PC-9 (cell line): ENCODE data around the gene TAOK2. TPM values are rescaled to one million over a fixed set of nuclear protein-coding genes. Genes with fewer than 3 reads are reported as not detected.

Experiments
- BruUV-seq: library from RNA; stranded (reverse); fragments of 400-500 nt; replicated peaks from 2 replicates; lab custom pipeline; 2021; lab: Mats Ljungman, UMichigan
- CTCF ChIA-PET: fragments of 300-600 bp; sonication (Branson Sonifier 250); formaldehyde crosslinking; loops from one replicate; lab custom pipeline; 2022; ENCODE audit warnings: antibody characterized with exemption; lab: Charles Lee
- POLR2A ChIA-PET: fragments of 300-600 bp; sonication (Branson Sonifier 250); formaldehyde crosslinking; loops from one replicate; lab custom pipeline; 2022; ENCODE audit warnings: antibody characterized with exemption; ENCODE audit not compliant: unreplicated experiment; lab: Charles Lee
- DNase-seq, 2 experiments: peaks; one replicate each; pipeline versions ENCODE4 v3.0.0 to v3.0.0-alpha.2; 2015 to 2022; ENCODE audit warnings: mixed read lengths in 1 of 2
- H2AFZ ChIP-seq: fragments of 200-600 bp; sonication (generic); 2 replicates; pipeline ENCODE4 v1.8.1; 2017; ENCODE audit warnings: antibody characterized with exemption
- H3F3A ChIP-seq: fragments of 200-600 bp; sonication (generic); 2 replicates; pipeline ENCODE4 v1.8.1; 2017; ENCODE audit warnings: antibody characterized with exemption, mild to moderate bottlenecking, low read depth; ENCODE audit not compliant: insufficient read depth
- H3K27ac ChIP-seq: fragments of 200-600 bp; sonication (generic); 2 replicates; pipeline ENCODE4 v1.6.1; 2016; ENCODE audit warnings: mixed run types
- H3K27me3 ChIP-seq: fragments of 200-600 bp; sonication (generic); 2 replicates; pipeline ENCODE4 v1.6.1; 2016; ENCODE audit warnings: low read depth, mixed run types; ENCODE audit not compliant: insufficient read depth
- H3K36me3 ChIP-seq: fragments of 200-600 bp; sonication (generic); 2 replicates; pipeline ENCODE4 v1.6.1; 2016; ENCODE audit warnings: low read depth, mixed run types
- H3K4me1 ChIP-seq: fragments of 200-600 bp; sonication (generic); replicated peaks from 2 replicates; pipeline ENCODE4 v1.6.1; 2016; ENCODE audit warnings: mixed run types; ENCODE audit not compliant: insufficient read depth
- H3K4me2 ChIP-seq: fragments of 200-600 bp; sonication (generic); 2 replicates; pipeline ENCODE4 v1.6.1; 2017; ENCODE audit warnings: mixed run types
- H3K4me3 ChIP-seq: fragments of 200-600 bp; sonication (generic); 2 replicates; pipeline ENCODE4 v1.6.1; 2016; ENCODE audit warnings: mixed run types
- H3K79me2 ChIP-seq: fragments of 200-600 bp; sonication (generic); 2 replicates; pipeline ENCODE4 v1.6.1; 2017; ENCODE audit warnings: low read depth, mixed run types
- H3K9me2 ChIP-seq: fragments of 200-600 bp; sonication (generic); 2 replicates; pipeline ENCODE4 v1.8.1; 2017; ENCODE audit warnings: mild to moderate bottlenecking; ENCODE audit not compliant: insufficient read depth
- H3K9me3 ChIP-seq: fragments of 200-600 bp; sonication (generic); 2 replicates; pipeline ENCODE4 v1.8.1; 2016; ENCODE audit warnings: low read depth; ENCODE audit not compliant: insufficient read depth
- H4K20me1 ChIP-seq: fragments of 200-600 bp; sonication (generic); 2 replicates; pipeline ENCODE4 v1.8.1; 2017; ENCODE audit not compliant: insufficient read depth
- EZH2 ChIP-seq: fragments of 200-600 bp; sonication (generic); IDR thresholded peaks from 2 replicates; pipeline ENCODE4 v1.8.0; 2017; ENCODE audit warnings: antibody characterized with exemption, low read depth
- intact Hi-C: fragments of 100-400 bp; cut with micrococcal nuclease; formaldehyde crosslinking; loops from one replicate; pipeline ENCODE4 v1.10.0; 2022; ENCODE audit not compliant: unreplicated experiment
- total RNA-seq: library from RNA; stranded (reverse); gene quantifications from 2 replicates; pipeline ENCODE4 v1.2.3, GENCODE V29; 2021
- TF ChIP-seq, protein P1 (sequence below): fragments of 200-600 bp; sonication (generic); conservative IDR thresholded peaks from 2 replicates; pipeline ENCODE4 v1.6.1; 2017; ENCODE audit warnings: mixed run types, antibody characterized with exemption, mild to moderate bottlenecking, moderate library complexity

TAOK2 gene
- total RNA-seq, 1 experiment from 2014 or later = 82.9 TPM

DNA sequence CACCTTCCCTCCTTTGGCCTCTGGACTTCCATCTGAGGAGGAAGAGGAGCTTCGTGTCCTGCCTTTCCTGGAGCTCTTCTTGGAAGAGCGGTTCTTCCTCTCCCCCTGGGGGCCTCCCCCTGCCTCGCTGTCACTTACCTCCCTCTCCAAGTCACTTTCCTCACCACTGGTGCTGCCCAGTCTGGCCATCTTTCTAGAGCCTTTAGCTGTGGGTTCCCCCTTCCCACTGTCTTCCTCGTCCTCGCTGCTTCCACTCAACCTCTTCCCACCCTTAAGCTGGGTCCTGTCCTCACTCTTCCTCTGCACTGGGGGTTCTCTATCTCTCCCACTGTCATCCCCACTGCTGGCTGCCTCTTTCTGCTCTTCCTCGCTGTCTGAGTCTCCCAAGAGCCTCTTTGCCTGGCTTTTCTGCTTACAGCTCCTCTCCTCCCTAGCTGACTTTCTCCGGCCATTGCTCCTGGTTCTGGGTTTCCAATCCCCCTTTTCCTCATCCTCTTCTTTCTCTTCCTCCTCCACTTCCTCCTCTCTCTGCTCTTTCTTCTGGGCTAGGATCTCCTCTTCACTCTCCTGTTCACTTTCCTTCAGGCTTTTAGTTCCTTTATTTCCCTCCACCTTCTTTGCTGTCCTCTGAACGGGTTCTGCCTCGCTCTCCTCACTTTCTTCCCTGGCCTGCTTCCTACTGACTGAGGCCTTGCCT, 20.4 kb downstream of the TAOK2 start:
- Histone ChIP-seq H4K20me1 (no peaks in the 10 kb centered on the region), H3F3A (peaks cover 44% of the 10 kb centered on the region), H3K9me3 (no peaks in the 10 kb centered on the region), H3K27me3 (no peaks in the 10 kb centered on the region), H3K27ac (peak overlapping the region; percentile 74), H3K4me1 (peaks cover 25% of the 10 kb centered on the region), H3K36me3 (no peaks in the 10 kb centered on the region), H2AFZ (no peak overlapping the region), H3K9me2 (no peaks in the 10 kb centered on the region), H3K4me2 (peak overlapping the region; percentile 78), H3K79me2 (peaks cover 11% of the 10 kb centered on the region), H3K4me3 (peak overlapping the region; percentile 72; the same call in 1 of the 2 replicates)
- ChIA-PET POLR2A (no interaction called here), CTCF (interaction anchor here (0.6 to 0.7 kb wide), 2 partner anchors 18 to 274 kb away, joined by 3 to 6 read pairs; no protein-coding TSS in a partner anchor)
- TF ChIP-seq, protein P1, sequence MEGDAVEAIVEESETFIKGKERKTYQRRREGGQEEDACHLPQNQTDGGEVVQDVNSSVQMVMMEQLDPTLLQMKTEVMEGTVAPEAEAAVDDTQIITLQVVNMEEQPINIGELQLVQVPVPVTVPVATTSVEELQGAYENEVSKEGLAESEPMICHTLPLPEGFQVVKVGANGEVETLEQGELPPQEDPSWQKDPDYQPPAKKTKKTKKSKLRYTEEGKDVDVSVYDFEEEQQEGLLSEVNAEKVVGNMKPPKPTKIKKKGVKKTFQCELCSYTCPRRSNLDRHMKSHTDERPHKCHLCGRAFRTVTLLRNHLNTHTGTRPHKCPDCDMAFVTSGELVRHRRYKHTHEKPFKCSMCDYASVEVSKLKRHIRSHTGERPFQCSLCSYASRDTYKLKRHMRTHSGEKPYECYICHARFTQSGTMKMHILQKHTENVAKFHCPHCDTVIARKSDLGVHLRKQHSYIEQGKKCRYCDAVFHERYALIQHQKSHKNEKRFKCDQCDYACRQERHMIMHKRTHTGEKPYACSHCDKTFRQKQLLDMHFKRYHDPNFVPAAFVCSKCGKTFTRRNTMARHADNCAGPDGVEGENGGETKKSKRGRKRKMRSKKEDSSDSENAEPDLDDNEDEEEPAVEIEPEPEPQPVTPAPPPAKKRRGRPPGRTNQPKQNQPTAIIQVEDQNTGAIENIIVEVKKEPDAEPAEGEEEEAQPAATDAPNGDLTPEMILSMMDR = no peak
- TF ChIP-seq EZH2 = no peak
- BruUV-seq = no TSS peak
- DNase-seq = peak in 1 of 2 experiments; percentile 32
- intact Hi-C loops = loop anchor here (1.0 to 2.0 kb wide), 2 partner anchors 32 to 183 kb away; partner anchors contain the start of gene TMEM219

DNA sequence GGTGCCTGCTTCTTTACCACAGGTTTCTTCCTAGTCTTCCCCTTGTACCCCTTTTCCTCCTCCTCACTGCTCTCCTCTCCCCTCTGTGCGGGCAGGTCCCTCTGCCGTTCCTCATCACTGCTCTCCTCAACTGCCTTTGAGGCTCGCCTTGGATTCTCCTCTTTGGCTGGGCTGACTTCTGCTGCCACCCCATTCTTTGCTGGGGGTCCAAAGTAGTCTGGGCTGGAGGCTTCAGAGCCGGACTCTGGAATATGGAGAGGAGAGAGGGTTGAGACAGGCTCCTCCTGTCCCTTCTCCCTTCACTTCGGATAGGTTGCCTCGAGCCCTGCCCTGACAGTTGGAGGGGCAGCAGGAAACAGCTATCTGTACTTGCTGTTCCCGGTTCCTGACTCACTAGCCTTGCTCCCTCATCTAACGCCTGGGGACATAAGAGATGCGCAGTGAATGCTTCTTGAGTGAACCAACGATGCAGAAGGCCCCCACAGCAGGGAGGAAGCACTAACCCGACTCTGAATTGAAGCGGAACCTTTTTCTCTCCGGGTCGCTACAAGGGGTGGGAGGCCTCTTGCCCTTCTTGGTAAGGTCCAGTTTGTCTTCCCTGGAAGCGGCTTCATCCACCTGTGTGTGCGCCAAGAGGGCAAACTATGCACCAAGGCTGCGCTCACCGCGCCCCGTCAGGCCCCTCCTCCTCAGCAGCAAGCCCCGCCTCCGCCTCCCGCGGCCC, 21.1 kb downstream of the TAOK2 start:
- POLR2A ChIA-PET = interaction anchor here (0.7 kb wide), 1 partner anchor 33 kb away, joined by 4 read pairs; the partner anchor contains the start of gene TMEM219
- no peaks in the 10 kb centered on the region for H3K36me3 ChIP-seq
- H3K79me2 ChIP-seq = peaks cover 11% of the 10 kb centered on the region
- peak; percentile 81 to 89 for DNase-seq
- H3K27me3 ChIP-seq = no peaks in the 10 kb centered on the region
- no TSS peak for BruUV-seq
- H3K4me1 ChIP-seq = peaks cover 25% of the 10 kb centered on the region
- no peaks in the 10 kb centered on the region for H4K20me1 ChIP-seq
- peak overlapping the region; percentile 74 for H3K27ac ChIP-seq
- peaks cover 40% of the 10 kb centered on the region for H3F3A ChIP-seq
- CTCF ChIA-PET = interaction anchor here (1.0 kb wide), 1 partner anchor 21 kb away, joined by 5 read pairs; the partner anchor contains the start of gene TAOK2
- peak overlapping the region; percentile 78 for H3K4me2 ChIP-seq
- H2AFZ ChIP-seq = peak overlapping the region; percentile 97
- no peaks in the 10 kb centered on the region for H3K9me3 ChIP-seq
- intact Hi-C loops = loop anchor here (1.0 to 5.0 kb wide), 3 partner anchors 32 to 184 kb away; partner anchors contain the start of genes KCTD13 and TMEM219
- peak overlapping the region; percentile 72 for H3K4me3 ChIP-seq
- no peaks in the 10 kb centered on the region for H3K9me2 ChIP-seq
- TF ChIP-seq, protein P1 = no peak
- no peak for TF ChIP-seq EZH2

DNA sequence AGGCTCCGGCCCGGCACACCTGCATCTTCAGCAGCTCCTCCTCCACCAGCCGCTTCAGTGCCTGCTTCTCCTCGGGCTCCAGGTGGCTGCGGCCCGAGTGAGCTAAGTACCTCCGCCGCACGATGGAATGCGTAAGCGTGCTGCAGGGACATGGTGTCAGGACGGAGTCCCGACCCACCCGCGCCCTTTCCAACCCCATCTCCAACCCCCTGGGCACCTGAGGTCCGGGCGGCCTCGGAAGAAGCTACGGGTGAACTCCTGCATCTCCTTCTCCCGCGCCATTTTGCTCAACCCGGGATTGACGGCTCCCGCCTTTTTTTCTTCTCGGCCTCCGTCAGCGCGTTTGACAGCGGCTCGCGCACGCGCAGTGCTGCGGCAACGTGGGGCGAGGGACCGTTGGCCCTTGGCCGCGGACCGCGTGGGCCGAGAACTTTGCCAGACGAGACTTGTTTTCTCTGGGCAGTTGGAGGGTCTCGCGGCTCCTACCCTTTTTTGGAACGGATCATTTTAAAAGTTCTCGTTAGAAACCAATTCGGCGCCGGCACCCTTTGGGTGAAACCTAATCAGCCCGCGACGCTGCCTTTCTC, 21.7 kb downstream of the TAOK2 start, which contains the start of gene HIRIP3:
TSS of gene HIRIP3 (minus strand) at position 294 of the 587 bp plus-strand sequence. CDS start at position 282, 12 bp downstream.
- H3K4me3 ChIP-seq = peak within 1 kb of the TSS; percentile 72
- peak; percentile 77 to 87 for DNase-seq
- peak within 1 kb of the TSS; percentile 74 for H3K27ac ChIP-seq
- peaks cover 11% of the 10 kb centered on the region for H3K79me2 ChIP-seq
- peak within 1 kb of the TSS; percentile 78 for H3K4me2 ChIP-seq
- no peaks in the 10 kb centered on the region for H3K9me2 ChIP-seq
- no peaks in the 10 kb centered on the region for H4K20me1 ChIP-seq
- TSS peak; percentile 64 for BruUV-seq
- peaks cover 36% of the 10 kb centered on the region for H3F3A ChIP-seq
- H3K9me3 ChIP-seq = no peaks in the 10 kb centered on the region
- ChIA-PET CTCF (interaction anchor here (1.0 kb wide), 1 partner anchor 22 kb away, joined by 5 read pairs; the partner anchor contains the start of gene TAOK2), POLR2A (interaction anchor here (0.6 to 0.7 kb wide), 3 partner anchors 19 to 33 kb away, joined by 3 to 5 read pairs (median 4); partner anchors contain the start of gene TMEM219)
- H3K4me1 ChIP-seq = peaks cover 25% of the 10 kb centered on the region
- intact Hi-C loops = loop anchor here (2.0 to 5.0 kb wide), 2 partner anchors 68 to 185 kb away; partner anchors contain the start of gene KCTD13
- peak within 1 kb of the TSS; percentile 99 for H2AFZ ChIP-seq
- no peak for TF ChIP-seq EZH2
- TF ChIP-seq, protein P1 = no peak
- H3K36me3 ChIP-seq = no peaks in the 10 kb centered on the region
- no peaks in the 10 kb centered on the region for H3K27me3 ChIP-seq
